Retinal pigment epithelial cell (primary cell): ENCODE measurements around the gene LPCAT4.
"Not testable (repeated sequence)": the region's sequence is repeated elsewhere in the genome, so short reads cannot be mapped to it uniquely, and the experiment has no call there.

Source experiments
- DNase-seq: peaks from one replicate; pipeline ENCODE4 v3.0.0-alpha.2; 2010; ENCODE audit warnings: low read depth
- H3K4me3 ChIP-seq: 2 replicates; pipeline ENCODE4 v1.5.1; 2011; ENCODE audit warnings: mild to moderate bottlenecking, low read length, control low read depth, moderate library complexity
- CTCF ChIP-seq: conservative IDR thresholded peaks from 2 replicates; pipeline ENCODE4 v1.5.1; 2011; ENCODE audit warnings: low read depth, low read length, control low read depth, inconsistent platforms

LPCAT4 gene

DNA sequence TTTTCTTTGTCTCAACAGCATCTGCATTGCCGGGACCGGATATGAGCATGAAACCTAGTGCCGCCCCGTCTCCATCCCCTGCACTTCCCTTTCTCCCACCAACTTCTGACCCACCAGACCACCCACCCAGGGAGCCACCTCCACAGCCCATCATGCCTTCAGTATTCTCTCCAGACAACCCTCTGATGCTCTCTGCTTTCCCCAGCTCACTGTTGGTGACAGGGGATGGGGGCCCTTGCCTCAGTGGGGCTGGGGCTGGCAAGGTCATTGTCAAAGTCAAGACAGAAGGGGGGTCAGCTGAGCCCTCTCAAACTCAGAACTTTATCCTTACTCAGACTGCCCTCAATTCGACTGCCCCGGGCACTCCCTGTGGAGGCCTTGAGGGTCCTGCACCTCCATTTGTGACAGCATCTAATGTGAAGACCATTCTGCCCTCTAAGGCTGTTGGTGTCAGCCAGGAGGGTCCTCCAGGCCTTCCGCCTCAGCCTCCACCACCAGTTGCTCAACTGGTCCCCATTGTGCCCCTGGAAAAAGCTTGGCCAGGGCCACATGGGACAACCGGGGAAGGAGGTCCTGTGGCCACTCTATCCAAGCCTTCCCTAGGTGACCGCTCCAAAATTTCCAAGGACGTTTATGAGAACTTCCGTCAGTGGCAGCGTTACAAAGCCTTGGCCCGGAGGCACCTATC is 18.9 kb downstream of the LPCAT4 start:
- no peak for DNase-seq
- TF ChIP-seq CTCF: no peak
- no peak overlapping the region for H3K4me3 ChIP-seq

GRCh38 chr15:34342737-34343575 is 24.0 kb downstream of the LPCAT4 start, which contains the start of the genes NOP10 and NUTM1:
Gene NOP10, minus strand, starts transcription at chr15:34343136. Its CDS starts 63 bp downstream, at chr15:34343073.
Gene NUTM1, plus strand, starts transcription at chr15:34343315. Its CDS starts 382 bp downstream, at chr15:34343697.
- TF ChIP-seq CTCF: peak; percentile 92
- peak within 1 kb of the TSS; percentile 99 for H3K4me3 ChIP-seq
- peak; percentile 87 for DNase-seq

DNA sequence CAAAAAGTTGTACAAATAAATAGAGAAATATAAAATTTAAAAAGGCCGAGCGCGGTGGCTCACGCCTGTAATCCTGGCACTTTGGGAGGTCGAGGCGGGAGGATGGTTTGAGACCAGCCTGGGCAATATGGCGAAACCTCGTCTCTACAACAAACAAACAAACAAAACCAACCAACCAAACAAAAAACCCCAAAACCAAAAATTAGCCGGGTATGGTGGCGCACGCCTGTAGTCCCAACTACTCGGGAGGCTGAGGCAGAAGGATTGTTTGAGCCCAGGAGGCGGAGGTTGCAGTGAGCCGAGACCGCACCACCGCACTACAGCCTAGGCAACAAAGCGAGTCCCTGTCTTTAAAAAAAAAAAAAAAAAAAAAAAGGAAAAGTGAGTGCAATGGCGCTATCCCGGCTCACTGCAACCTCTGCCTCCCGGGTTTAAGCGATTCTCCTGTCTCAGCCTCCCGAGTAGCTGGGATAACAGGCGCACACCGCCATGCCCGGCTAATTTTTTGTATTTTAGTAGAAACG is 24.7 kb downstream of the LPCAT4 start:
- peak overlapping the region; percentile 99 for H3K4me3 ChIP-seq
- DNase-seq: not testable (repeated sequence)

GRCh38 chr15:34341381-34342212 is 25.4 kb downstream of the LPCAT4 start:
- peak overlapping the region; percentile 99 for H3K4me3 ChIP-seq
- TF ChIP-seq CTCF: no peak
- DNase-seq: no peak

- no peak for DNase-seq
- TF ChIP-seq CTCF: no peak
- no peak overlapping the region for H3K4me3 ChIP-seq
Observed at GRCh38 chr15:34339946-34340345, 27.1 kb downstream of the LPCAT4 start.

GRCh38 chr15:34338347-34338746 is 28.6 kb downstream of the LPCAT4 start:
- DNase-seq: no peak
- no peak for TF ChIP-seq CTCF
- peak overlapping the region; percentile 77 for H3K4me3 ChIP-seq
